HG03571 (cell line): ENCODE measurements around the gene GNA15.
"Not testable (repeated sequence)": the region's sequence is repeated elsewhere in the genome, so short reads cannot be mapped to it uniquely, and the experiment has no call there.

ENCODE experiments used
- ATAC-seq: cut with Tn5 transposase; IDR thresholded peaks from one replicate; pipeline ENCODE4 v1.9.1; 2021; ENCODE audit not compliant: unreplicated experiment

The GNA15 gene

DNA sequence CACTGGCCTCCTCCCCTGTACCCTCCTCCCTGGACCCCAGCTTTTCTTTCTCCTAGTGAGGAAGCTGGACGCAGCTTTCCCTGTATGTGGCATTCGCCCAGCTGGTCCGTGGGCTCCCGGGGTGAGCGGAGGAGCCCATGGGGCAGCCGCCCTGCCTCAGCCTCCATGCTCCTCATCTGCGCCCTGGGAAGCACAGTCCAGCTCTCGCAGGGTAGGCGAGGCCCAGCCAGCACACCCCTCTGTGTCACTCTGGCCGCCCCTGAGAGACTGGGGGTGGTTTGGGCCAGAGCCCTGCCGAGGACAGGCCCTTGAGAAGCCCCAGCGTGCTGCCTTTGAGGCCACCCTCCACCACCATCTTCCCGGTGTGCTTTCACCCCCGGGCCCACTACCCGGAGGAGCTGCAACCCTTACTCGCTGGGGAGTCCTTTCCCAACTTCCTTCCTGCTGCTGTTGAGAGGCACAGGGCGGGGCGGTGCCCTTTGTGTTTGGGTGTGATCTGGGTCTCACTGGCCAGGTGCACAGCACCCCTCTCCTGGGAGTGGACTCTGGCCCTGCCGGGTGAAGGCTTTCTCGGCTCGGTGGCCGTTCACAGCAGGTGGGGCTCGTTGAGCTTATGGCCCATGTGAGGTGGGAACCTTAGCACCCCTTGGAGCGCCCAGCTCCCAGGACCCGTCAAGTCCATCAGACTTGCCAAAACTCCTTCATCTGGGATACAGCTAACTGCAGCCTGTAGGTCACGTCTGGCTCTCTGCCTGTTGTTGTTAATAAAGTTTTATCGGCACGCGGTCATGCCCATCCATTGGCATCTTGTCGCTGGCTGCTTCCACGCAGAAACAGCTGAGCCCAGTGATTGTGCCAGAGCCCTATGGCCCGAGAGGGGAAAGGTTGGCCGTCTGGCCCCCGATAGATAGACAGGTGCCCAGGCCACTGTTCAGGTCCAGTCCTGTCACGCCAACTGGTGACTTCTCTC is 53.1 kb downstream of the GNA15 start:
- ATAC-seq: no peak

DNA sequence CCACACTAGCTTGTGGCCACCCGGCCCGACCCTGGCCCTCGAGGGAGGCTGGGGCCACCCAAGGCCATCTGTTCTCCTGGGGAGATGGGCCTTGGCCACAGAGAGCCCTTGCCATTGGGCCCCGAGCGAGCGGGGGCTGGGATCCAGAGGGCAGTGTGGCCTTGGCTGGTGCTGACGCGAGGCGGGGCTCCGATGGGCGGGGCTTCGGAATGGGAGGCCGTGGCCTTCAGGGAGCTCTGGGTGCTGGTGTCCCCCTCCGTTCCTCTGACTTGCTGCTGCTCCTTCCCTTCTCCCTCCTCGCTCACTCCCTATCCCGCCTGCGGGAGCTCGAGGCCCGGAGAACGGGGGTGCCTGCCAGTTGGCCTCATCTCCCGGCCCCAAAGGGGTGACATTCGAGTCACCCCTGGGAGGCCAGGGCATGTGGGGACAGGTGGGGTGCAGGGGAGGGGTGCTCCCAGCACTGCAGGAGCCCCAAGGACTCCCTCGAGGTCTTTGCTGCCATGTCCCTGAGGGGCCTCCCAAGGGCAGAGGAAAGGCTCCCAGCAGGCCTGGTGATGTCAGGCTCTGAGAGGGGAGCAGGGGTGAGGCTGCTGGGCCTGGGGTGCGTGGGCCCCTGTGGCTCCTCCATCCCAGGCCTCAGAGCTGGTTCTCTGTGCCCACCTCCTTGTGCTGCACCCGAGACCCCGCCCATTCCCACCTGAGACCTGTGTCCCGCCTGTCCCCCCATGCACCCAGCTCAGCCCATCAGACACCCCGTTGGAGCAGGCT is 54.1 kb downstream of the GNA15 start:
- ATAC-seq: no peak

- no peak for ATAC-seq
Measured at GRCh38 chr19:3190470-3190770, 54.6 kb downstream of the GNA15 start.

DNA sequence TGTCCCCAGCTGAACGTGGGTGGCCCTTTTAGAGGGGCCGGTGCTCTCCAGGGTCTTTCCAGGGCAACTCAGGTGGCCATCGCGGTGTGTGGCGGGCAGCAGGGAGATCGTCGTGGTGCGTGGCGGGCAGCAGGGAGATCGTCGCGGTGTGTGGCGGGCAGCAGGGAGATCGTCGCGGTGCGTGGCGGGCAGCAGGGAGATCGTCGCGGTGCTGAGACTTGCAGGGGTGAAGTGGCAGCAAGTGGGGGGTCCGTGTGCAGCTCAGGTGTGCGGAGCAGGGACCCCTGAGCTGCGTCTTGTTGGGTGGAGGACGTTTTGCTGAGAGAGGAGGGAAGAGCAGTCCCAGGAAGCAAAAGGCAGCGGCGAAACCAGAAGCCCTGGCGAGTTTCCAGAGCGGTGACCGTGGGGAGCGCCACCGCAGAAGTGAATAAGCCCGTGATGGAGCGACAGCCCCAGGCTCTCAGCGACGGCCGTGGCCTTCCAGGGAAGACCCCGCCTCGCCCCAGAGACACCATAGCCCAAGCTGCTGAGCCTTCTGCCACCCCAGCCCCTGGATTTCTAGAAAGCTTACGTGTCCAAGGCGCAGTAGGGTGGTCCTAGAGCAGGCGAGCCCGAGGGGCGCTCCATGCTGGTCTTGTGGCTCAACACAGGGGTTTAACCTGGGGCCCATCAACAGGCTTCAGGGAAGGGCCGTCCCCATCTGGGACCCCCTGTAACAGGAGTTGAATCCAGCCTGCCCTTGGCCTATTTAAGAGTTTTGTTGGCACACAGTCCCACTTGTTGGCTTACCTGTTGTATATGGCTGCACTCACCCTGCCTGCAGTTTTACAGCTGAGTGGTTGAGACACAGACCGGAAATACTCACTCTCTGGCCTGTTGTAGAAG is 55.3 kb downstream of the GNA15 start:
- ATAC-seq: no peak

GRCh38 chr19:3191806-3192104 is 55.9 kb downstream of the GNA15 start:
- ATAC-seq: not testable (repeated sequence)

- ATAC-seq: no peak
Measured at GRCh38 chr19:3192228-3192635, 56.4 kb downstream of the GNA15 start.

DNA sequence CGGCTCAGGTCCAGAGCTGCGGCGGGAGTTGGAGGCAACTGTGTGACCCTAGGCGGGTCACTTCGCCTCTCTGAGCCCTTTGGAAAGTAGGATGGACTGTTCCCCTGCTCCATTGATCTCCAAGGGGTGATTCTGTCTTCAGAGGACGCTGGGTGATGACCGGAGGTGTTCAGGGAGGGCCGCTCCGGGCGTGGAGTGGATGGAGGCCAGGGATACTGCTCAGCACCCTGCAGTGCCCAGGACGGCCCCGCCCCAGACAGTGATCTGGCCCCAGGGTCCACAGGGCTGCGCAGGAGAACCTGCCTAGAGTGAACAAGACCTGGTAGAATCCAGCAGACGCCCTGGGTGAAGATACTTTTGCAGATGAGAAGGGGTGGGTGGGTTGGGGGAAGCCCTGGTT is 56.9 kb downstream of the GNA15 start:
- ATAC-seq: no peak

- no peak for ATAC-seq
Measured at GRCh38 chr19:3193256-3194105, 57.6 kb downstream of the GNA15 start.

GRCh38 chr19:3194106-3195087 is 58.6 kb downstream of the GNA15 start:
- no peak for ATAC-seq

GRCh38 chr19:3196064-3196932 is 60.5 kb downstream of the GNA15 start:
- ATAC-seq: no peak

DNA sequence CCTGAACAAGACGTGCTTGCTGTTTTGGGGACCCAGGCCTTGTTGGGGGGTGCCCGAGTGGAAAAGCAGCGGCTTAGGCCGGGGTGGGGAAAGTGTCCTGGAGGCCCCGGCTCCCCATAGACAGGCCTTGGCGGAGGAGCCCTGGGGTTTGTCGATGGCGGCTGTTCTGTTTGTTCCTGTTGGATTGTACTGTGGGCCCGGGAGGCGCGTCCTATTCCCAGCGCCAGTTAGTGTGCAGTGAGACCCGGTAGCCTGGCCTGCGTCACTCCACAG is 61.0 kb downstream of the GNA15 start:
- ATAC-seq: no peak

DNA sequence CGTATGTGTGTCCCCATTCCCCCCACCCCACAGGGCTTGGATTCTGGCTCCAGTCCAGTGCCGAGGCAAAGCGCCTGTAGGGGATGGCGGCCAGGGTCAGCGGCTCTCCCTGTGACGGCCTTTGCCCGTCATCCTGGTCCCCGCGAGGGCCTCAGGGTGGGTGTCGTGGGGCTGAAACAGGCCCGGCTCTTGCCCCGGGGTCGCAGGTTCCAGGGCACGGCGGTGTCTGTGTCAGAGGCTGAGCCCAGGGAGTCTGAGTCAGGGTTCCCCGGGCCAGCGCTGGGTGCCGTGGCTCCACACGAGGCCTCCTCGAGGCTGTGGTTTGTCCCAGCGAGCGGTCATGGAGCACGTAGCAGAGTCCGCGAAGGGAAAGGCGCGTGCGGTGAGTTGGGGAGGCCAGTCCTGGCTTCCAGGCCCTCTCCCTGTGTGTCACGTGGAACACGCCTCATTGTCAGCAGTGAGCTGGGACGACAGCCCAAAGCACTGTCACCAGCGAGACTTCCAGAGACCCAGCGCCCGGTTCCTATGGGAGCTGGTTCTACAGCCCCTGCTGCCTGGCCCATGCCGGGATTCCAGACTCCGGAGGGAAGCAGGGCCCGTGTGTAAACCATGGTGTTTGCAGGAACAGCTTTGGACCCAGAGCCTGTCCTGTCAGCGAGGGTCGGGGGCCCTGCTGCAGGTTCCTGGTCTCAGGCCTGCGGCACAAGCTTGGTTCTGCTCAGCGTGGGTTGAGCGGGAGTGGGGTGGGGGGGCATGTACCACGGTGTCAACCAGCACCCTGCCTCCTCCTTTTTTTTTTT is 63.3 kb downstream of the GNA15 start:
- no peak for ATAC-seq

DNA sequence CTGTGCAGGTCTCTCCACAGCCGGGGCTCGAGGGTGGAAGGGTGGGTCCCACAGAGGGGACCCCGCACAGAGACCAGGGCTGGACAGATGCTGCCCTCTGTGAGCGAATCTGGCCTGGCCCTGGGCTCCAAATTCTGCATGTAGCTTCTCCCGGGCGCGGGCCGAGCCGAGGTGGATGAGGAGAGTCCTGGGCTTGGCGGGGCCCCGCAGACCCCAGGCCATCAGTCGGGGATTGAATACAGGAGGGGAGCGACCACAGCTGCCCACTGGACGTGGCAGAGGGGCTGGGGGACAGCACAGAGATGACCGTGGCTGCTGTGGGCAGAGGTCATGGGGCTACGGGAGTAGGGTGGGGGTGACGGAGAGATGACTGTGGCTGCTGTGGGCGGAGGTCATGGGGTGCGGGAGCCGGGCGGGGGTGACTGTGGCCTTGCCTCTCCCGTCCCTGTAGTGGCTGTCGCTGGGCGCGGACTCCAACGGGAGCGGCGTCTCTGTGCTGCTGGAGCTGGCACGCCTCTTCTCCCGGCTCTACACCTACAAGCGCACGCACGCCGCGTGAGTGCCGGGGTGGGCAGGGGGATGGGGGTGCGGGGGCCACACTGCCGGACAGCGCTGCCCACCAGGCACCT is 65.4 kb downstream of the GNA15 start:
- ATAC-seq: no peak

GRCh38 chr19:3201911-3202310 is 66.1 kb downstream of the GNA15 start:
- no peak for ATAC-seq

DNA sequence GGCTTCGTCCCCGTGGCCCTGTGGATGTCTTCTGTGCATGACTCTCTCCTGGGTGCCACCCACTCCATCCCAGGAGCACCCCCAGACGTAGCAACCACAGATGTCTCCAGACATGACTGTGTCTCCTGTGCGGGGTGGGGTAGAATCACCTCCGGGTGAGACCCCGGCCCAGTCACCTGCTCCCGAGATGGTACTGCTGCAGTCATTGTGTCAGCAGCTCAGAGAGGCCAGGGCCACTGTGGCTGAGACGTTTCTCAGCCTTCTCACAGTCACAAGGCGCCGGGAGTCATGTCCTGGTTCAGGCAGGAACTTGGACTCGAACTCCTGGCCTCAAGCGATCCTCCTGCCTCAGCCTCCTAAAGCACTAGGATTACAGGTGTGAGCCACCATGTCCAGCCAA is 66.5 kb downstream of the GNA15 start:
- no peak for ATAC-seq

- ATAC-seq: not testable (repeated sequence)
Measured at GRCh38 chr19:3202895-3203294, 67.1 kb downstream of the GNA15 start.
